HepG2 (cell line): ENCODE results near the gene GLB1L3. TPM values are rescaled to one million over a fixed set of nuclear protein-coding genes. Genes with fewer than 3 reads are reported as not detected.

ENCODE experiments used
- ATAC-seq: fragments of 200-7000 bp; cut with Tn5 transposase; 3 replicates; pipeline ENCODE4 v1.9.1; 2020; ENCODE audit warnings: mild to moderate bottlenecking, moderate library complexity
- BruUV-seq: library from RNA; stranded (reverse); fragments of 400-500 nt; replicated peaks from 2 replicates; lab custom pipeline; 2021; lab: Mats Ljungman, UMichigan
- CTCF ChIA-PET: fragments of 300-600 bp; formaldehyde crosslinking; extraction: SDS; loops from one replicate; lab custom pipeline; 2021; ENCODE audit warnings: low total read pairs, inconsistent platforms, low intra/inter-chr PET ratio; lab: Yijun Ruan, JAX
- POLR2A ChIA-PET: fragments of 350-600 bp; sonication (Branson Sonifier 250); formaldehyde crosslinking; loops from one replicate; lab custom pipeline; 2020; ENCODE audit warnings: antibody characterized with exemption, inconsistent platforms; lab: Yijun Ruan, JAX
- DNase-seq: peaks from one replicate; pipeline ENCODE4 v3.0.0-alpha.2; 2015; ENCODE audit warnings: low spot score
- FAIRE-seq: peaks from 3 replicates; lab custom pipeline; 2011; peaks lifted over from hg19 to GRCh38; lab: Jason Lieb, UNC
- H2AFZ ChIP-seq: one replicate; pipeline ENCODE4 v1.6.1; 2011; ENCODE audit warnings: low read length, inconsistent platforms
- H3K27ac ChIP-seq: fragments of 300-600 bp; 3 replicates; pipeline ENCODE4 v1.8.0; 2011; ENCODE audit warnings: mixed run types, mild to moderate bottlenecking, mixed read lengths, low read length, inconsistent platforms; ENCODE audit not compliant: insufficient read depth; ENCODE audit errors: extremely low read length
- H3K27me3 ChIP-seq, 2 experiments: fragments of 200-600 bp in 1 of 2; 2 replicates in 1 of 2; 3 replicates in 1 of 2; pipeline versions ENCODE4 v1.6.0 to v1.8.0; 2011; ENCODE audit warnings: low read length in 2 of 2, mild to moderate bottlenecking in 2 of 2, moderate library complexity in 2 of 2, inconsistent platforms in 1 of 2; ENCODE audit not compliant: insufficient read depth in 2 of 2, control insufficient read depth in 1 of 2
- H3K36me3 ChIP-seq, 2 experiments: fragments of 200-600 bp in 1 of 2; replicated peaks in 1 of 2; 2 replicates in 1 of 2; 3 replicates in 1 of 2; pipeline versions ENCODE4 v1.5.1 to v1.8.0; 2011; ENCODE audit warnings: low read length in 2 of 2, inconsistent platforms in 1 of 2; ENCODE audit not compliant: insufficient read depth in 2 of 2, control insufficient read depth in 1 of 2
- H3K4me1 ChIP-seq: 2 replicates; pipeline ENCODE4 v1.5.1; 2012; ENCODE audit warnings: low read length, inconsistent platforms; ENCODE audit not compliant: insufficient read depth
- H3K4me2 ChIP-seq: 2 replicates; pipeline ENCODE4 v1.6.0; 2011; ENCODE audit warnings: low read depth, low read length, inconsistent platforms
- H3K4me3 ChIP-seq, 3 experiments: fragments of 200-600 bp in 1 of 3; sonication (generic), shearing (Covaris generic) in 1 of 3; replicated peaks in 1 of 3; 2 replicates each; pipeline ENCODE4 v1.5.1; 2011 to 2016; ENCODE audit warnings: low read length in 3 of 3, inconsistent platforms in 2 of 3, low read depth in 2 of 3, mild to moderate bottlenecking in 2 of 3, control low read depth in 1 of 3, mixed read lengths in 1 of 3; ENCODE audit not compliant: insufficient read depth in 1 of 3
- H3K79me2 ChIP-seq: one replicate; pipeline ENCODE4 v1.6.1; 2011; ENCODE audit warnings: low read length, inconsistent platforms; ENCODE audit not compliant: insufficient read depth
- H3K9ac ChIP-seq: 2 replicates; pipeline ENCODE4 v1.6.0; 2011; ENCODE audit warnings: mild to moderate bottlenecking, low read depth, low read length, inconsistent platforms; ENCODE audit not compliant: insufficient read depth
- H3K9me3 ChIP-seq: 2 replicates; pipeline ENCODE4 v1.5.1; 2012; ENCODE audit warnings: mild to moderate bottlenecking, low read length
- H4K20me1 ChIP-seq: 2 replicates; pipeline ENCODE4 v1.6.0; 2011; ENCODE audit warnings: inconsistent platforms, mild to moderate bottlenecking, low read length, moderate library complexity; ENCODE audit not compliant: insufficient read depth
- CCAR2 ChIP-seq: fragments of 200-400 bp; formaldehyde crosslinking; optimal IDR thresholded peaks from 2 replicates; pipeline ENCODE3; 2018; ENCODE audit warnings: low read depth, mild to moderate bottlenecking, low read length, moderate library complexity
- ETV5 ChIP-seq: IDR thresholded peaks from 2 replicates; pipeline ENCODE4 v1.6.1; 2018; ENCODE audit warnings: missing biosample characterization, missing genetic modification reagents, inconsistent platforms, borderline replicate concordance
- FOXM1 ChIP-seq: sonication (generic); formaldehyde crosslinking; IDR thresholded peaks from 2 replicates; pipeline ENCODE4 v1.5.0; 2020; ENCODE audit warnings: missing genetic modification reagents
- PPARG ChIP-seq: conservative IDR thresholded peaks from 2 replicates; pipeline ENCODE4 v1.6.1; 2016; ENCODE audit warnings: missing biosample characterization, missing genetic modification reagents
- RXRB ChIP-seq: IDR thresholded peaks from 2 replicates; pipeline ENCODE4 v1.6.1; 2016; ENCODE audit warnings: borderline replicate concordance, missing genetic modification reagents, missing compliant biosample characterization
- SRY ChIP-seq: sonication (generic); formaldehyde crosslinking; IDR thresholded peaks from 2 replicates; pipeline ENCODE4 v1.8.0; 2022; ENCODE audit warnings: mild to moderate bottlenecking, missing genetic modification reagents
- U2AF2 ChIP-seq: fragments of 200-400 bp; formaldehyde crosslinking; IDR thresholded peaks from 2 replicates; pipeline ENCODE4 v1.6.1; 2017; ENCODE audit warnings: low read depth, mild to moderate bottlenecking, low read length
- ZBTB38 ChIP-seq: sonication (generic); formaldehyde crosslinking; IDR thresholded peaks from 2 replicates; pipeline ENCODE4 v1.5.1; 2020; ENCODE audit warnings: mild to moderate bottlenecking, missing genetic modification reagents
- ZMAT3 ChIP-seq: sonication (generic); formaldehyde crosslinking; conservative IDR thresholded peaks from 2 replicates; pipeline ENCODE4 v1.7.0; 2021; ENCODE audit warnings: missing genetic modification reagents
- ZNF451 ChIP-seq: sonication (generic); formaldehyde crosslinking; IDR thresholded peaks from 2 replicates; pipeline ENCODE4 v1.5.0; 2020; ENCODE audit warnings: mild to moderate bottlenecking, missing genetic modification reagents
- ZNF547 ChIP-seq: sonication (generic); formaldehyde crosslinking; IDR thresholded peaks from 2 replicates; pipeline ENCODE4 v1.5.1; 2020; ENCODE audit warnings: mild to moderate bottlenecking, missing genetic modification reagents
- ZNF616 ChIP-seq: sonication (generic); formaldehyde crosslinking; IDR thresholded peaks from 2 replicates; pipeline ENCODE4 v1.5.0; 2020; ENCODE audit warnings: low read depth, mild to moderate bottlenecking, missing genetic modification reagents
- ZNF672 ChIP-seq: sonication (generic); formaldehyde crosslinking; IDR thresholded peaks from 2 replicates; pipeline ENCODE4 v1.8.1; 2022; ENCODE audit warnings: missing genetic modification reagents
- ZSCAN21 ChIP-seq: sonication (generic); formaldehyde crosslinking; IDR thresholded peaks from 2 replicates; pipeline ENCODE4 v1.8.0; 2022; ENCODE audit warnings: mild to moderate bottlenecking, missing genetic modification reagents, moderate library complexity, borderline replicate concordance
- WGBS: methylation state at CpG from one replicate; pipeline ENCODE4 v1.1.6; 2017; ENCODE audit warnings: low lambda C conversion rate; 5-methylcytosine and 5-hydroxymethylcytosine counted together
- in situ Hi-C: cut with HindIII; loops from 2 replicates; pipeline ENCODE4 v1.10.0; 2017; ENCODE audit warnings: low pct_unique_long_range_greater_than_20kb; ENCODE audit not compliant: extremely low pct_ligation_motif_present
- intact Hi-C: fragments of 100-400 bp; cut with micrococcal nuclease; formaldehyde crosslinking; loops from one replicate; pipeline ENCODE4 v1.10.0; 2022; ENCODE audit not compliant: unreplicated experiment
- polyA plus RNA-seq, 8 experiments: library from polyadenylated mRNA; depleted of rRNA in 3 of 8; stranded (reverse) in 7 of 8; unstranded in 1 of 8; fragments of >200 nt; fragmentation: Illumina TruSeq in 4 of 8; extraction: Trizol in 4 of 8; gene quantifications; 2 replicates each; pipeline versions ENCODE4 v1.2.1 to v1.2.3, GENCODE V29; 2011 to 2016; ENCODE audit warnings: low read depth in 4 of 8, missing spikeins in 1 of 8, mixed read lengths in 1 of 8; ENCODE audit not compliant: insufficient read depth in 1 of 8
- total RNA-seq, 5 experiments: library from RNA; depleted of rRNA; stranded (reverse); fragments of >200 nt; fragmentation: Illumina TruSeq; extraction: Trizol; gene quantifications; 2 replicates each; pipeline ENCODE4 v1.2.3, GENCODE V29; 2016; ENCODE audit warnings: low read depth in 1 of 5
- TF ChIP-seq, protein P1 (sequence below): sonication (generic); formaldehyde crosslinking; conservative IDR thresholded peaks from 2 replicates; pipeline ENCODE4 v1.5.0; 2020; ENCODE audit warnings: missing genetic modification reagents
- TF ChIP-seq, protein P2 (sequence below): sonication (generic); formaldehyde crosslinking; IDR thresholded peaks from 2 replicates; pipeline ENCODE4 v1.5.1; 2020; ENCODE audit warnings: missing genetic modification reagents, mild to moderate bottlenecking, borderline replicate concordance

Gene GLB1L3
- total and polyA plus RNA-seq, 2 of the 13 experiments (the other 11 are each of a cell fraction or from before 2014, with no cell fraction given) = not detected

DNA sequence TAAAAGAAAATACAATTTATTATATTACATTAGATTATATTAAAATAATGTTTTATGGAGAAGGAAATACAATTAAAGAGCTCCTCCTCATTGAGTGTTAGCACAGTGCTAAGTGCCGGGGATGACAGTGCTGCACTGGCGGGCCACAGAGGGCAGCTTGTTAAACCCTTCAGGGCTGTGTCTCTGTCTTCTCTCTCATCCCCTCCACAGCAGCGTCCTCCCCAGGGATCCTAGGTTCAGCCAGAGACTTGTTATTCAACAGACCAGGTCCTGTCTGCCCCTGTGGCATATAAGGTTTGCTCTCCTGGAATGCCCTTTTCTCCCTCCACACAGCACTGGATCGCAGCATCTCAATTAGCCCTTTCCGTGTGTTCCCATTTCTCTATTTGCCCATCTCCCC, 37.2 kb upstream of the GLB1L3 start:
- H3K79me2 ChIP-seq = no peaks in the 10 kb centered on the region
- ChIA-PET POLR2A (no interaction called here), CTCF (no interaction called here)
- in situ Hi-C loops = no loop called here
- no TSS peak for BruUV-seq
- ATAC-seq = no peak
- H4K20me1 ChIP-seq = peaks cover 7% of the 10 kb centered on the region
- peaks cover 5 to 11% of the 10 kb centered on the region in 2 experiments; a peak in 3 of 5 replicates for H3K36me3 ChIP-seq
- no peak overlapping the region for H3K4me3 ChIP-seq
- H3K9ac ChIP-seq = no peak overlapping the region
- DNase-seq = no peak
- H3K27me3 ChIP-seq = no peaks in the 10 kb centered on the region
- peaks cover 16% of the 10 kb centered on the region for H3K4me1 ChIP-seq
- no peak overlapping the region for H3K27ac ChIP-seq
- no peak overlapping the region for H3K4me2 ChIP-seq
- no peaks in the 10 kb centered on the region for H3K9me3 ChIP-seq
- no peak overlapping the region for H2AFZ ChIP-seq
- intact Hi-C loops = no loop called here
- FAIRE-seq = no peak
- TF ChIP-seq ZNF547 (CRISPR knock-in tag) (no peak), RXRB (CRISPR knock-in tag) (no peak), FOXM1 (CRISPR knock-in tag) (no peak)
- TF ChIP-seq, protein P1, sequence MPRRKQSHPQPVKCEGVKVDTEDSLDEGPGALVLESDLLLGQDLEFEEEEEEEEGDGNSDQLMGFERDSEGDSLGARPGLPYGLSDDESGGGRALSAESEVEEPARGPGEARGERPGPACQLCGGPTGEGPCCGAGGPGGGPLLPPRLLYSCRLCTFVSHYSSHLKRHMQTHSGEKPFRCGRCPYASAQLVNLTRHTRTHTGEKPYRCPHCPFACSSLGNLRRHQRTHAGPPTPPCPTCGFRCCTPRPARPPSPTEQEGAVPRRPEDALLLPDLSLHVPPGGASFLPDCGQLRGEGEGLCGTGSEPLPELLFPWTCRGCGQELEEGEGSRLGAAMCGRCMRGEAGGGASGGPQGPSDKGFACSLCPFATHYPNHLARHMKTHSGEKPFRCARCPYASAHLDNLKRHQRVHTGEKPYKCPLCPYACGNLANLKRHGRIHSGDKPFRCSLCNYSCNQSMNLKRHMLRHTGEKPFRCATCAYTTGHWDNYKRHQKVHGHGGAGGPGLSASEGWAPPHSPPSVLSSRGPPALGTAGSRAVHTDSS = no peak
- 99% methylated on average over 5 of the region's 5 CpGs for WGBS

DNA sequence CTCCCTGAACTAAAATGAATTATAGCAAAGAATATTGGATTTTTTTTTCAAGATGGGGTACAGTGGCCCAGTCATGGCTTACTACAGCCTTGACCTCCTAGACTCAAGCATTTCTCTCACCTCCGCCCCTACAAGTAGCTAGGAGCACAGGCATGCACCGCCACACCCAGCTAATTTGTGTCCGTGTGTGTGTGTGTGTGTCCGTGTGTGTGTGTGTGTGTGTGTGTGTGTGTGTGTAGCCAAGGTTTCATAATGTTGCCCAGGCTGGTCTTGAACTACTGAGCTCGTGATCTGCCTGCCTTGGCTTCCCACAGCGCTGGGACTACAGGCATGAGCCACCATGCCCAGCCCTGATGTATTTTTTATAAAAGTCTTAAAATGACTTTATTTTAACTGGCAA, 35.6 kb upstream of the GLB1L3 start:
- POLR2A ChIA-PET = no interaction called here
- Histone ChIP-seq H3K27ac (no peak overlapping the region), H3K36me3 (peaks cover 6 to 13% of the 10 kb centered on the region in 2 experiments; a peak in 3 of 5 replicates), H2AFZ (no peak overlapping the region), H3K9ac (no peak overlapping the region), H3K79me2 (no peaks in the 10 kb centered on the region), H3K4me1 (peaks cover 4% of the 10 kb centered on the region), H3K4me3 (no peak overlapping the region), H3K27me3 (no peaks in the 10 kb centered on the region), H4K20me1 (no peaks in the 10 kb centered on the region; the same call in 1 of the 2 replicates), H3K9me3 (no peaks in the 10 kb centered on the region), H3K4me2 (no peak overlapping the region)
- CTCF ChIA-PET = no interaction called here
- TF ChIP-seq ZSCAN21 (CRISPR knock-in tag) = no peak
- no peak for TF ChIP-seq ZMAT3 (CRISPR knock-in tag)
- no peak for TF ChIP-seq ZNF616 (CRISPR knock-in tag)
- TF ChIP-seq ZNF451 (CRISPR knock-in tag) = no peak
- TF ChIP-seq, protein P2, sequence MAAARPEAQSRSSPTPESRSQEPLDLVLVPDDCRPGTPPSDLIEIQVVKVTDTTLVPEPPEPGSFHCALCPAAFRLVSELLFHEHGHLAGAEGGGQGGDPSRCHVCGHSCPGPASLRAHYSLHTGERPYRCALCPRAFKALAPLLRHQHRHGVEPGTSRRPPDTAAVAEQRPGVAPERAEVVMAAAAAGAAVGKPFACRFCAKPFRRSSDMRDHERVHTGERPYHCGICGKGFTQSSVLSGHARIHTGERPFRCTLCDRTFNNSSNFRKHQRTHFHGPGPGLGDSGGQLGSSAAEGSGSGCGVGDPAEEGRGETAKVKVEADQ (CRISPR knock-in tag) = no peak
- TF ChIP-seq ETV5 (CRISPR knock-in tag) = no peak
- no peak for TF ChIP-seq U2AF2
- TF ChIP-seq SRY (CRISPR knock-in tag) = no peak
- no peak for TF ChIP-seq CCAR2
- no peak for TF ChIP-seq ZNF672
- TF ChIP-seq PPARG (CRISPR knock-in tag) = no peak
- no peak for TF ChIP-seq ZBTB38
- intact Hi-C loops = no loop called here
- no TSS peak for BruUV-seq
- WGBS = 80% methylated on average over 5 of the region's 6 CpGs
- in situ Hi-C loops = no loop called here
- no peak for ATAC-seq
- no peak for FAIRE-seq
- DNase-seq = no peak
